WTC11 (cell line): ENCODE results near the gene PRDM12.

Source experiments
- E2F5 ChIP-seq: sonication (generic); formaldehyde crosslinking; IDR thresholded peaks from 2 replicates; pipeline ENCODE4 v1.8.1; 2022; ENCODE audit warnings: mild to moderate bottlenecking, moderate library complexity, missing genetic modification reagents
- JUN ChIP-seq: sonication (generic); formaldehyde crosslinking; IDR thresholded peaks from 2 replicates; pipeline ENCODE4 v1.8.0; 2023; ENCODE audit warnings: mild to moderate bottlenecking, missing genetic modification reagents
- NFYB ChIP-seq: sonication (generic); formaldehyde crosslinking; conservative IDR thresholded peaks from 2 replicates; pipeline ENCODE4 v1.8.0; 2022; ENCODE audit warnings: low read depth, missing genetic modification reagents
- TF ChIP-seq, protein P1 (sequence below): sonication (generic); formaldehyde crosslinking; IDR thresholded peaks from 2 replicates; pipeline ENCODE4 v1.8.0; 2022; ENCODE audit warnings: mild to moderate bottlenecking, missing genetic modification reagents
- TF ChIP-seq, protein P2 (sequence below): sonication (generic); formaldehyde crosslinking; conservative IDR thresholded peaks from 2 replicates; pipeline ENCODE4 v1.8.1; 2023; ENCODE audit warnings: mild to moderate bottlenecking, low read depth, missing genetic modification reagents, moderate library complexity
- TF ChIP-seq, protein P3 (sequence below): fragments of 200-600 bp; IDR thresholded peaks from 2 replicates; pipeline ENCODE4 v1.8.0; 2022; ENCODE audit warnings: antibody characterized with exemption

GRCh38 chr9:130713286-130713960 lies 49.0 kb downstream of the PRDM12 start:
- TF ChIP-seq, protein P1, sequence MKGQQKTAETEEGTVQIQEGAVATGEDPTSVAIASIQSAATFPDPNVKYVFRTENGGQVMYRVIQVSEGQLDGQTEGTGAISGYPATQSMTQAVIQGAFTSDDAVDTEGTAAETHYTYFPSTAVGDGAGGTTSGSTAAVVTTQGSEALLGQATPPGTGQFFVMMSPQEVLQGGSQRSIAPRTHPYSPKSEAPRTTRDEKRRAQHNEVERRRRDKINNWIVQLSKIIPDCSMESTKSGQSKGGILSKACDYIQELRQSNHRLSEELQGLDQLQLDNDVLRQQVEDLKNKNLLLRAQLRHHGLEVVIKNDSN (CRISPR knock-in tag): no peak
- TF ChIP-seq, protein P2, sequence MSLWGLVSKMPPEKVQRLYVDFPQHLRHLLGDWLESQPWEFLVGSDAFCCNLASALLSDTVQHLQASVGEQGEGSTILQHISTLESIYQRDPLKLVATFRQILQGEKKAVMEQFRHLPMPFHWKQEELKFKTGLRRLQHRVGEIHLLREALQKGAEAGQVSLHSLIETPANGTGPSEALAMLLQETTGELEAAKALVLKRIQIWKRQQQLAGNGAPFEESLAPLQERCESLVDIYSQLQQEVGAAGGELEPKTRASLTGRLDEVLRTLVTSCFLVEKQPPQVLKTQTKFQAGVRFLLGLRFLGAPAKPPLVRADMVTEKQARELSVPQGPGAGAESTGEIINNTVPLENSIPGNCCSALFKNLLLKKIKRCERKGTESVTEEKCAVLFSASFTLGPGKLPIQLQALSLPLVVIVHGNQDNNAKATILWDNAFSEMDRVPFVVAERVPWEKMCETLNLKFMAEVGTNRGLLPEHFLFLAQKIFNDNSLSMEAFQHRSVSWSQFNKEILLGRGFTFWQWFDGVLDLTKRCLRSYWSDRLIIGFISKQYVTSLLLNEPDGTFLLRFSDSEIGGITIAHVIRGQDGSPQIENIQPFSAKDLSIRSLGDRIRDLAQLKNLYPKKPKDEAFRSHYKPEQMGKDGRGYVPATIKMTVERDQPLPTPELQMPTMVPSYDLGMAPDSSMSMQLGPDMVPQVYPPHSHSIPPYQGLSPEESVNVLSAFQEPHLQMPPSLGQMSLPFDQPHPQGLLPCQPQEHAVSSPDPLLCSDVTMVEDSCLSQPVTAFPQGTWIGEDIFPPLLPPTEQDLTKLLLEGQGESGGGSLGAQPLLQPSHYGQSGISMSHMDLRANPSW (CRISPR knock-in tag): no peak
- TF ChIP-seq JUN (CRISPR knock-in tag) (no peak), NFYB (CRISPR knock-in tag) (no peak), E2F5 (CRISPR knock-in tag) (peak; percentile 15; the same call in 1 of the 2 replicates)
- TF ChIP-seq, protein P3, sequence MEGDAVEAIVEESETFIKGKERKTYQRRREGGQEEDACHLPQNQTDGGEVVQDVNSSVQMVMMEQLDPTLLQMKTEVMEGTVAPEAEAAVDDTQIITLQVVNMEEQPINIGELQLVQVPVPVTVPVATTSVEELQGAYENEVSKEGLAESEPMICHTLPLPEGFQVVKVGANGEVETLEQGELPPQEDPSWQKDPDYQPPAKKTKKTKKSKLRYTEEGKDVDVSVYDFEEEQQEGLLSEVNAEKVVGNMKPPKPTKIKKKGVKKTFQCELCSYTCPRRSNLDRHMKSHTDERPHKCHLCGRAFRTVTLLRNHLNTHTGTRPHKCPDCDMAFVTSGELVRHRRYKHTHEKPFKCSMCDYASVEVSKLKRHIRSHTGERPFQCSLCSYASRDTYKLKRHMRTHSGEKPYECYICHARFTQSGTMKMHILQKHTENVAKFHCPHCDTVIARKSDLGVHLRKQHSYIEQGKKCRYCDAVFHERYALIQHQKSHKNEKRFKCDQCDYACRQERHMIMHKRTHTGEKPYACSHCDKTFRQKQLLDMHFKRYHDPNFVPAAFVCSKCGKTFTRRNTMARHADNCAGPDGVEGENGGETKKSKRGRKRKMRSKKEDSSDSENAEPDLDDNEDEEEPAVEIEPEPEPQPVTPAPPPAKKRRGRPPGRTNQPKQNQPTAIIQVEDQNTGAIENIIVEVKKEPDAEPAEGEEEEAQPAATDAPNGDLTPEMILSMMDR: no peak
